Liver (tissue), 9 donors: Measurements from ENCODE around the gene ZNF678. TPM values are rescaled to one million over a fixed set of nuclear protein-coding genes. Genes with fewer than 3 reads are reported as not detected.

ENCODE experiments used
- DNase-seq: peaks from one replicate; pipeline ENCODE4 v3.0.0-alpha.2; 2017; ENCODE audit warnings: low spot score
- H3K27ac ChIP-seq, 2 donors: one replicate each; pipeline ENCODE4 v1.7.0; 2013; ENCODE audit warnings: inconsistent platforms in 2 of 2, low read length in 2 of 2, control low read depth in 1 of 2, low read depth in 1 of 2, mild to moderate bottlenecking in 1 of 2
- H3K27me3 ChIP-seq, 4 donors: one replicate each; pipeline versions ENCODE4 v1.6.1 to v1.7.0; 2013; ENCODE audit warnings: low read length in 3 of 4, inconsistent platforms in 1 of 4, mild to moderate bottlenecking in 1 of 4, moderate library complexity in 1 of 4; ENCODE audit not compliant: control insufficient read depth in 4 of 4, insufficient read depth in 4 of 4
- H3K36me3 ChIP-seq, 4 donors: one replicate each; pipeline versions ENCODE4 v1.6.1 to v1.7.0; 2013; ENCODE audit warnings: low read length in 3 of 4, mild to moderate bottlenecking in 3 of 4, low read depth in 1 of 4, moderate library complexity in 1 of 4; ENCODE audit not compliant: control insufficient read depth in 4 of 4, insufficient read depth in 3 of 4
- H3K4me1 ChIP-seq, 4 donors: one replicate each; pipeline versions ENCODE4 v1.6.1 to v1.7.0; 2013; ENCODE audit warnings: low read length in 3 of 4, mild to moderate bottlenecking in 3 of 4, moderate library complexity in 1 of 4; ENCODE audit not compliant: control insufficient read depth in 4 of 4, insufficient read depth in 4 of 4
- H3K4me3 ChIP-seq, 3 donors: one replicate each; pipeline versions ENCODE4 v1.6.1 to v1.7.0; 2013; ENCODE audit warnings: low read length in 3 of 3, control low read depth in 1 of 3, low read depth in 1 of 3, mild to moderate bottlenecking in 1 of 3
- H3K9ac ChIP-seq, 2 donors: one replicate each; pipeline ENCODE4 v1.7.0; 2013; ENCODE audit warnings: low read length in 2 of 2, mild to moderate bottlenecking in 2 of 2, moderate library complexity in 2 of 2, control low read depth in 1 of 2, low read depth in 1 of 2
- H3K9me3 ChIP-seq, 4 donors: one replicate each; pipeline versions ENCODE4 v1.6.1 to v1.7.0; 2013; ENCODE audit warnings: low read length in 3 of 4; ENCODE audit not compliant: control insufficient read depth in 4 of 4
- ATF3 ChIP-seq: IDR thresholded peaks from 2 replicates; pipeline ENCODE4 v1.6.1; 2016; ENCODE audit warnings: antibody characterized with exemption
- EGR1 ChIP-seq, 2 donors: IDR thresholded peaks; 2 replicates each; pipeline ENCODE4 v1.6.1; 2016 to 2018; ENCODE audit warnings: antibody characterized with exemption in 2 of 2, low read depth in 2 of 2
- FOXA2 ChIP-seq: IDR thresholded peaks from 2 replicates; pipeline ENCODE4 v1.6.1; 2016; ENCODE audit warnings: antibody characterized with exemption
- GABPA ChIP-seq, 2 donors: IDR thresholded peaks in 1 of 2; conservative IDR thresholded peaks in 1 of 2; 2 replicates each; pipeline ENCODE4 v1.6.1; 2016; ENCODE audit warnings: antibody characterized with exemption in 2 of 2, mild to moderate bottlenecking in 1 of 2, moderate library complexity in 1 of 2
- HNF4A ChIP-seq, 2 donors: conservative IDR thresholded peaks; 2 replicates each; pipeline ENCODE4 v1.6.1; 2016; ENCODE audit warnings: antibody characterized with exemption in 2 of 2, mild to moderate bottlenecking in 2 of 2
- HNF4G ChIP-seq: IDR thresholded peaks from 2 replicates; pipeline ENCODE4 v1.6.1; 2016; ENCODE audit warnings: antibody characterized with exemption
- JUND ChIP-seq, 2 donors: IDR thresholded peaks; 2 replicates each; pipeline ENCODE4 v1.6.1; 2016; ENCODE audit warnings: antibody characterized with exemption in 2 of 2
- MAX ChIP-seq: IDR thresholded peaks from 2 replicates; pipeline ENCODE4 v1.6.1; 2016; ENCODE audit warnings: antibody characterized with exemption
- NR2F2 ChIP-seq: IDR thresholded peaks from 2 replicates; pipeline ENCODE4 v1.6.1; 2016; ENCODE audit warnings: antibody characterized with exemption
- RAD21 ChIP-seq, 2 donors: IDR thresholded peaks; 2 replicates each; pipeline ENCODE4 v1.6.1; 2016; ENCODE audit warnings: antibody characterized with exemption in 2 of 2, mild to moderate bottlenecking in 2 of 2
- REST ChIP-seq: IDR thresholded peaks from 2 replicates; pipeline ENCODE4 v1.6.1; 2016; ENCODE audit warnings: antibody characterized with exemption, mild to moderate bottlenecking
- RXRA ChIP-seq, 2 donors: IDR thresholded peaks; 2 replicates each; pipeline ENCODE4 v1.6.1; 2017 to 2018; ENCODE audit warnings: antibody characterized with exemption in 2 of 2, mild to moderate bottlenecking in 1 of 2
- SP1 ChIP-seq: IDR thresholded peaks from 2 replicates; pipeline ENCODE4 v1.6.1; 2018; ENCODE audit warnings: antibody characterized with exemption, mild to moderate bottlenecking
- TAF1 ChIP-seq: conservative IDR thresholded peaks from 2 replicates; pipeline ENCODE4 v1.6.1; 2016; ENCODE audit warnings: antibody characterized with exemption, mild to moderate bottlenecking
- YY1 ChIP-seq: IDR thresholded peaks from 2 replicates; pipeline ENCODE4 v1.6.1; 2016; ENCODE audit warnings: antibody characterized with exemption, mild to moderate bottlenecking
- WGBS: extraction: QIAGEN DNeasy Blood & Tissue Kit; methylation state at CpG from one replicate; pipeline ENCODE4 v1.1.7; 2013; 5-methylcytosine and 5-hydroxymethylcytosine counted together
- polyA plus RNA-seq, 2 donors: library from polyadenylated mRNA; stranded (reverse) in 1 of 2; unstranded in 1 of 2; fragments of 200-250 nt in 1 of 2; fragments of >200 nt in 1 of 2; fragmentation: Nextera tagmentation in 1 of 2; extraction: Ambion mirVana in 1 of 2; gene quantifications; one replicate each; pipeline versions ENCODE4 v1.2.1 to v1.2.3, GENCODE V29; 2013 to 2015
- total RNA-seq, 2 donors: library from RNA; depleted of rRNA; stranded (reverse); fragments of >200 nt; gene quantifications; one replicate each; pipeline ENCODE4 v1.2.3, GENCODE V29; 2014
- TF ChIP-seq, protein P1 (sequence below): fragments of 150-350 bp; IDR thresholded peaks from 2 replicates; pipeline ENCODE4 v1.5.1; 2017; ENCODE audit warnings: improper control_type of control experiment, low read depth, low read length; ENCODE audit not compliant: missing input control
- donor health status: healthy.
- donor health status: healthy.
- donor health status: healthy.
- donor health status: healthy.
- donor health status: healthy.

The ZNF678 gene
- total and polyA plus RNA-seq, 4 donors = 0.76 to 16.6 (median 4.2) TPM

DNA sequence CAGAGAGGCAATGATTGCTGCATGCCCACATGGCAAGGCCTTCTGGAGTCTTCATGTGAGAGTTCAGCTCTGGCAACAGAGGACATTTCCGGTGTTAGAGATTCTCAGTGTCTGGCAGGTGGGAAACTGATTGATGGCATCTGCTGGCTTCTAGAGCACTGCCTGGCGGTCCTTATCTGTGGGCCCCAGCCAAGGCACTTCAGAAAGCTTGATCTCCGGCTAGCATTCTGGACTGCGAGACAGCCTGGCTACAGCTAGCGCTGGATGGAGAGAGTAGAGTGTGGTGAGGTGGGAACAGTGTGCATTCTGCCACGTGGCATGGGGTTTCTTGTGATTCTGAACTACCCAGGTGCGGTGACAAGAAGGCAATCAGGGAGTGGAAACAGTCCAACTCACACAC is 9.4 kb downstream of the ZNF678 start:
- Histone ChIP-seq H3K4me1 (no peaks in the 10 kb centered on the region), H3K9ac (no peak overlapping the region), H3K27me3 (no peaks in the 10 kb centered on the region), H3K9me3 (peaks cover 0 to 5% (median 0%) of the 10 kb centered on the region in 4 donors), H3K36me3 (no peaks in the 10 kb centered on the region), H3K27ac (no peak overlapping the region), H3K4me3 (no peak overlapping the region)
- 91% methylated on average over 7 of the region's 7 CpGs for WGBS
- no peak for DNase-seq
- TF ChIP-seq YY1 (no peak), MAX (no peak), SP1 (no peak), RAD21 (IDR thresholded peaks at IDR 0.05) (no peak), EGR1 (IDR thresholded peaks at IDR 0.05; ENCODE audit: low read depth in 2 of 2) (no peak), REST (no peak), NR2F2 (no peak), TAF1 (no peak), HNF4G (no peak), HNF4A (conservative IDR thresholded peaks at IDR 0.05) (no peak), FOXA2 (no peak), GABPA (IDR thresholded peaks at IDR 0.05 in 1 of 2, conservative IDR thresholded peaks at IDR 0.05 in 1 of 2) (no peak), JUND (IDR thresholded peaks at IDR 0.05) (no peak), RXRA (IDR thresholded peaks at IDR 0.05) (no peak)
- TF ChIP-seq, protein P1, sequence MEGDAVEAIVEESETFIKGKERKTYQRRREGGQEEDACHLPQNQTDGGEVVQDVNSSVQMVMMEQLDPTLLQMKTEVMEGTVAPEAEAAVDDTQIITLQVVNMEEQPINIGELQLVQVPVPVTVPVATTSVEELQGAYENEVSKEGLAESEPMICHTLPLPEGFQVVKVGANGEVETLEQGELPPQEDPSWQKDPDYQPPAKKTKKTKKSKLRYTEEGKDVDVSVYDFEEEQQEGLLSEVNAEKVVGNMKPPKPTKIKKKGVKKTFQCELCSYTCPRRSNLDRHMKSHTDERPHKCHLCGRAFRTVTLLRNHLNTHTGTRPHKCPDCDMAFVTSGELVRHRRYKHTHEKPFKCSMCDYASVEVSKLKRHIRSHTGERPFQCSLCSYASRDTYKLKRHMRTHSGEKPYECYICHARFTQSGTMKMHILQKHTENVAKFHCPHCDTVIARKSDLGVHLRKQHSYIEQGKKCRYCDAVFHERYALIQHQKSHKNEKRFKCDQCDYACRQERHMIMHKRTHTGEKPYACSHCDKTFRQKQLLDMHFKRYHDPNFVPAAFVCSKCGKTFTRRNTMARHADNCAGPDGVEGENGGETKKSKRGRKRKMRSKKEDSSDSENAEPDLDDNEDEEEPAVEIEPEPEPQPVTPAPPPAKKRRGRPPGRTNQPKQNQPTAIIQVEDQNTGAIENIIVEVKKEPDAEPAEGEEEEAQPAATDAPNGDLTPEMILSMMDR = no peak

GRCh38 chr1:227574926-227575325 is 11.6 kb downstream of the ZNF678 start:
- Histone ChIP-seq H3K9ac (no peak overlapping the region), H3K9me3 (peaks cover 0 to 7% (median under 1%) of the 10 kb centered on the region in 4 donors), H3K27me3 (no peaks in the 10 kb centered on the region), H3K27ac (no peak overlapping the region), H3K36me3 (no peaks in the 10 kb centered on the region), H3K4me1 (no peaks in the 10 kb centered on the region), H3K4me3 (no peak overlapping the region)
- TF ChIP-seq ATF3 (no peak), MAX (no peak), NR2F2 (no peak), YY1 (no peak)
- 97% methylated on average over 1 of the region's 1 CpG for WGBS
- no peak for DNase-seq
